Ramos (cell line): Measurements from ENCODE around the gene ZNF419.

ENCODE experiments used
- in situ Hi-C: fragments of 300-500 bp; cut with MboI; formaldehyde crosslinking; loops from one replicate; pipeline ENCODE4 v1.14.3; 2022; ENCODE audit warnings: low sequenced_read_pairs; ENCODE audit not compliant: unreplicated experiment

ZNF419 gene

GRCh38 chr19:57527136-57527881, 39.8 kb downstream of the ZNF419 start, which contains the start of gene ZNF549:
Gene ZNF549, plus strand, starts transcription at chr19:57527356. Its CDS starts 218 bp downstream, at chr19:57527574.
- in situ Hi-C loops, result no loop called here

DNA sequence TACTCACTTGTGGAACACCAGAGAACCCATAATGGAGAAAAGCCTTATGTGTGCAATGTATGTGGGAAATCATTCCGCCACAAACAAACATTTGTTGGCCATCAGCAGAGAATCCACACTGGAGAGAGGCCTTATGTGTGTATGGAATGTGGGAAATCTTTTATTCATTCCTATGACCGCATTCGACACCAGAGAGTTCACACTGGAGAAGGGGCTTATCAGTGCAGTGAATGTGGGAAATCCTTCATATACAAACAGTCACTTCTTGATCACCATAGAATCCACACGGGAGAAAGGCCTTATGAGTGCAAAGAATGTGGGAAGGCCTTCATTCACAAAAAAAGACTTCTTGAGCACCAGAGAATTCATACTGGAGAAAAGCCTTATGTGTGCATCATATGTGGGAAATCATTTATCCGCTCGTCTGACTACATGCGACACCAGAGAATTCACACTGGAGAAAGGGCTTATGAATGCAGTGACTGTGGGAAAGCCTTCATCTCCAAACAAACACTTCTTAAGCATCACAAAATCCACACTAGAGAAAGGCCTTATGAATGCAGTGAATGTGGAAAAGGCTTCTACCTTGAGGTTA, 50.5 kb downstream of the ZNF419 start:
- in situ Hi-C loops, result no loop called here
